Natural killer cell (primary cell): Measurements from ENCODE around the gene CALD1. TPM values are rescaled to one million over a fixed set of nuclear protein-coding genes. Genes with fewer than 3 reads are reported as not detected.

Experiments
- ATAC-seq, 3 donors: fragments of 150-1000 bp in 2 of 3; fragments of 200-7000 bp in 1 of 3; cut with Tn5 transposase; 1 replicate in 1 of 3; 2 replicates in 2 of 3; pipeline ENCODE4 v1.10.0; 2021; ENCODE audit warnings: mild to moderate bottlenecking in 2 of 3, moderate library complexity in 2 of 3
- DNase-seq, 2 donors: peaks; one replicate each; pipeline versions ENCODE4 v3.0.0 to v3.0.0-alpha.2; 2013 to 2021; ENCODE audit warnings: mixed read lengths in 1 of 2
- H3K27ac ChIP-seq: one replicate; pipeline ENCODE4 v1.5.1; 2013; ENCODE audit warnings: mild to moderate bottlenecking, low read length
- H3K27me3 ChIP-seq: one replicate; pipeline ENCODE4 v1.6.1; 2013; ENCODE audit warnings: low read length; ENCODE audit not compliant: control insufficient read depth, insufficient read depth
- H3K36me3 ChIP-seq: one replicate; pipeline ENCODE4 v1.6.1; 2013; ENCODE audit warnings: low read length; ENCODE audit not compliant: control insufficient read depth, insufficient read depth
- H3K4me1 ChIP-seq: one replicate; pipeline ENCODE4 v1.6.1; 2013; ENCODE audit warnings: low read length; ENCODE audit not compliant: control insufficient read depth, insufficient read depth
- H3K4me3 ChIP-seq: one replicate; pipeline ENCODE4 v1.5.1; 2013; ENCODE audit warnings: low read length
- H3K9me3 ChIP-seq: one replicate; pipeline ENCODE4 v1.6.1; 2013; ENCODE audit warnings: low read length; ENCODE audit not compliant: control insufficient read depth, insufficient read depth
- H3K27ac Mint-ChIP-seq, 2 donors: one replicate each; pipeline ENCODE4 v1.8.0; 2022; ENCODE audit warnings: mild to moderate bottlenecking in 2 of 2, mixed read lengths in 2 of 2, moderate library complexity in 1 of 2
- H3K27me3 Mint-ChIP-seq, 2 donors: one replicate each; pipeline ENCODE4 v1.8.0; 2022; ENCODE audit warnings: low read depth in 2 of 2, mixed read lengths in 2 of 2
- H3K36me3 Mint-ChIP-seq: one replicate; pipeline ENCODE4 v1.8.0; 2022; ENCODE audit warnings: mixed read lengths
- H3K4me1 Mint-ChIP-seq, 2 donors: one replicate each; pipeline ENCODE4 v1.8.0; 2022; ENCODE audit warnings: mixed read lengths in 2 of 2
- H3K4me3 Mint-ChIP-seq: one replicate; pipeline ENCODE4 v1.8.0; 2022; ENCODE audit warnings: mild to moderate bottlenecking, moderate library complexity, mixed read lengths
- H3K9me3 Mint-ChIP-seq, 2 donors: one replicate each; pipeline ENCODE4 v1.8.0; 2022; ENCODE audit warnings: mixed read lengths in 2 of 2
- CTCF ChIP-seq: fragments of 200-600 bp; IDR thresholded peaks from one replicate; pipeline ENCODE4 v1.8.0; 2022; ENCODE audit warnings: antibody characterized with exemption
- WGBS: methylation state at CpG from one replicate; pipeline ENCODE4 v1.1.7; 2013; ENCODE audit warnings: missing lambda C conversion rate; ENCODE audit not compliant: insufficient coverage; 5-methylcytosine and 5-hydroxymethylcytosine counted together
- intact Hi-C: fragments of 100-400 bp; cut with micrococcal nuclease; formaldehyde crosslinking; loops from one replicate; pipeline ENCODE4 v1.14.2; 2022
- total RNA-seq, 4 donors: library from RNA; stranded (reverse); fragments of 120-200 nt in 1 of 4; gene quantifications; one replicate each; pipeline versions ENCODE4 v1.2.3 to v1.2.4, GENCODE V29; 2013 to 2022

Gene CALD1
- total RNA-seq, 3 donors from 2014 or later (not counting 1 experiment from before 2014, with no cell fraction given), result 0.14 to 2.5 (median 1.0) TPM

DNA sequence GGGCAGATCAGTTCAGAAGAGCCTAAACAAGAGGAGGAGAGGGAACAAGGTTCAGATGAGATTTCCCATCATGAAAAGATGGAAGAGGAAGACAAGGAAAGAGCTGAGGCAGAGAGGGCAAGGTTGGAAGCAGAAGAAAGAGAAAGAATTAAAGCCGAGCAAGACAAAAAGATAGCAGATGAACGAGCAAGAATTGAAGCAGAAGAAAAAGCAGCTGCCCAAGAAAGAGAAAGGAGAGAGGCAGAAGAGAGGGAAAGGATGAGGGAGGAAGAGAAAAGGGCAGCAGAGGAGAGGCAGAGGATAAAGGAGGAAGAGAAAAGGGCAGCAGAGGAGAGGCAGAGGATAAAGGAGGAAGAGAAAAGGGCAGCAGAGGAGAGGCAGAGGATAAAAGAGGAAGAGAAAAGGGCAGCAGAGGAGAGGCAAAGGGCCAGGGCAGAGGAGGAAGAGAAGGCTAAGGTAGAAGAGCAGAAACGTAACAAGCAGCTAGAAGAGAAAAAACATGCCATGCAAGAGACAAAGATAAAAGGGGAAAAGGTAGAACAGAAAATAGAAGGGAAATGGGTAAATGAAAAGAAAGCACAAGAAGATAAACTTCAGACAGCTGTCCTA lies 154.1 kb downstream of the CALD1 start:
- 82% methylated on average over 3 of the region's 3 CpGs for WGBS
- ATAC-seq, result no peak
- Mint-ChIP-seq H3K9me3 (no peaks in the 10 kb centered on the region), H3K4me3 (no peak overlapping the region), H3K4me1 (peaks cover 0 to 6% of the 10 kb centered on the region in 2 donors), H3K36me3 (no peaks in the 10 kb centered on the region), H3K27me3 (peaks cover 2 to 9% of the 10 kb centered on the region in 2 donors), H3K27ac (no peak overlapping the region)
- Histone ChIP-seq H3K4me3 (no peak overlapping the region), H3K36me3 (no peaks in the 10 kb centered on the region), H3K27ac (no peak overlapping the region), H3K4me1 (no peaks in the 10 kb centered on the region), H3K9me3 (no peaks in the 10 kb centered on the region), H3K27me3 (no peaks in the 10 kb centered on the region)
- no peak for TF ChIP-seq CTCF
- intact Hi-C loops, result no loop called here
- DNase-seq, result no peak

DNA sequence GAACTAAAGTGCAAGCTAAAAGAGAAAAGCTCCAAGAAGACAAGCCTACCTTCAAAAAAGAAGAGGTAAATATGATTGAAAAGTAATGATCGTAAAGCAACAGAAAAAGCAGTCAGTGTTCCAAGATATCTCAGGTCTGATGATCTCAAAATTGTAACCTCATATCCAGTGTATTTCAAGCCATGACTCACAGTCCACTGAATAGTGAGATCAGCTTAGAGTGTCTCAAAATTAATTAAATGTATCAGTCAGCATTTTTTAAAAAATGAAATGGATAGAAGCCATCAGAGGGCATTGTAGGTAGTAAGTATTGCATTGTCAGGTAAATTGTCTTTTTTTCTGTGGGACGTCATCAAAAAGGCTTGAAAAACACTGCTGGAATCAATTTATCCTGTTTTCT lies 156.3 kb downstream of the CALD1 start:
- Mint-ChIP-seq H3K27ac (no peak overlapping the region), H3K4me1 (peaks cover 0 to 6% of the 10 kb centered on the region in 2 donors), H3K27me3 (peaks cover 2 to 9% of the 10 kb centered on the region in 2 donors), H3K9me3 (no peaks in the 10 kb centered on the region), H3K4me3 (no peak overlapping the region), H3K36me3 (no peaks in the 10 kb centered on the region)
- ATAC-seq (no peak), DNase-seq (no peak)
- H3K4me1 ChIP-seq, result no peaks in the 10 kb centered on the region
- no peak overlapping the region for H3K4me3 ChIP-seq
- intact Hi-C loops, result no loop called here
- TF ChIP-seq CTCF, result no peak
- H3K9me3 ChIP-seq, result no peaks in the 10 kb centered on the region
- no peaks in the 10 kb centered on the region for H3K27me3 ChIP-seq
- no peaks in the 10 kb centered on the region for H3K36me3 ChIP-seq
- WGBS, result 92% methylated on average over 2 of the region's 2 CpGs
- H3K27ac ChIP-seq, result no peak overlapping the region

DNA sequence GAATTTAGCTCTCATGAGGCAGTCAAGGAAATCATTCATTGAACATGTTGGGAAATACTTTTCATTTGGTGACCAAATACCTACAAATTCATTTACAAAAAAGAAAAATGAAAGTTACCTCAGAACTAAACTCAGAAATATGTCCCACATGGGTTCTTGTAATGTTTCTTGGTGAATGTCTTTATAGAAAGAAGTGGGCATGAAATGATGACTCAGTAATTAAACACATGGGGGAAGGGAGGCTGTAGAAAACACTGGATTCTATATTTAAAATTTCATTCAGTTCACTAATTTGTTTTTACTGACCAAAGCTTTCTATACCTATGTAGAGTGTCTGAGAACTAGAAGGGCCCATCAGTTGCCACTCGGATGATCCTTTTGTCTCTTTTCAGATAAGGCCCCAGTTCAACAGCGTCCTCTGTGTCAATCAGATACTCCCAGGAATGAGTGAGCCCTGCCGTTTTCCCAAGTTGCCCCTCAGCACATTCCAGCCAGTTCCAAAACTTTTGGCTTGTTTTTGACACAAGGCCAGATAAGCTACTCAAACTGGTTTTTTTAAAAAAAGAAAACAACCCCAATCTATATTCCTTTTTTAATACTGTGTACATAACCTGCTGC lies 157.6 kb downstream of the CALD1 start:
- H3K27me3 Mint-ChIP-seq, result peaks cover 2 to 9% of the 10 kb centered on the region in 2 donors
- no peak overlapping the region for H3K4me3 ChIP-seq
- intact Hi-C loops, result no loop called here

More for the DNA sequence above, 157.6 kb downstream of the CALD1 start:
- peaks cover 0 to 6% of the 10 kb centered on the region in 2 donors for H3K4me1 Mint-ChIP-seq
- ATAC-seq (no peak), DNase-seq (no peak)
- H3K9me3 Mint-ChIP-seq, result no peaks in the 10 kb centered on the region
- H3K36me3 Mint-ChIP-seq, result no peaks in the 10 kb centered on the region
- H3K36me3 ChIP-seq, result no peaks in the 10 kb centered on the region
- no peaks in the 10 kb centered on the region for H3K9me3 ChIP-seq
- WGBS, result 85% methylated on average over 3 of the region's 3 CpGs
- no peaks in the 10 kb centered on the region for H3K4me1 ChIP-seq
- no peak for TF ChIP-seq CTCF
- no peaks in the 10 kb centered on the region for H3K27me3 ChIP-seq
- H3K4me3 Mint-ChIP-seq, result no peak overlapping the region
- H3K27ac Mint-ChIP-seq, result no peak overlapping the region
- no peak overlapping the region for H3K27ac ChIP-seq
